GM12878 (cell line): ENCODE measurements around the gene ADGRD1. TPM values are rescaled to one million over a fixed set of nuclear protein-coding genes. Genes with fewer than 3 reads are reported as not detected.

Experiments used
- ATAC-seq: fragments of 200-7000 bp; cut with Tn5 transposase; 3 replicates; pipeline ENCODE4 v1.9.1; 2020; ENCODE audit warnings: mild to moderate bottlenecking, moderate library complexity
- BruUV-seq: library from RNA; stranded (reverse); fragments of 400-500 nt; replicated peaks from 2 replicates; lab custom pipeline; 2021; lab: Mats Ljungman, UMichigan
- CTCF ChIA-PET: fragments of 300-600 bp; sonication (Branson Sonifier 250); formaldehyde crosslinking; extraction: SDS; loops from one replicate; lab custom pipeline; 2021; ENCODE audit warnings: inconsistent platforms; lab: Yijun Ruan, JAX
- POLR2A ChIA-PET: fragments of 350-600 bp; formaldehyde crosslinking; extraction: SDS; loops from one replicate; lab custom pipeline; 2021; ENCODE audit warnings: inconsistent platforms; lab: Charles Lee
- RAD21 ChIA-PET: fragments of 300-600 bp; sonication (Branson Sonifier 250); formaldehyde crosslinking; loops from one replicate; lab custom pipeline; 2023; ENCODE audit warnings: antibody characterized with exemption; ENCODE audit not compliant: unreplicated experiment; lab: Charles Lee
- SMC1A ChIA-PET: fragments of 300-600 bp; sonication (Branson Sonifier 250); formaldehyde crosslinking; loops from one replicate; lab custom pipeline; 2023; ENCODE audit not compliant: unreplicated experiment, uncharacterized antibody; lab: Charles Lee
- DNase-seq: peaks from one replicate; pipeline ENCODE4 v3.0.0-alpha.2; 2011; ENCODE audit warnings: low read depth, low spot score
- FAIRE-seq: peaks from 3 replicates; lab custom pipeline; 2011; peaks lifted over from hg19 to GRCh38; lab: Jason Lieb, UNC
- H2AFZ ChIP-seq: 2 replicates; pipeline ENCODE4 v1.6.0; 2011; ENCODE audit warnings: low read depth, low read length, control low read depth; ENCODE audit not compliant: control insufficient read depth
- H3K27ac ChIP-seq: 2 replicates; pipeline ENCODE4 v1.5.1; 2011; ENCODE audit warnings: control low read depth; ENCODE audit not compliant: control insufficient read depth, insufficient read depth
- H3K27me3 ChIP-seq, 2 experiments: replicated peaks in 1 of 2; 2 replicates each; pipeline versions ENCODE4 v1.6.0 to v1.6.1; 2011; ENCODE audit warnings: low read length in 1 of 2; ENCODE audit not compliant: control insufficient read depth in 2 of 2, insufficient read depth in 2 of 2
- H3K36me3 ChIP-seq, 2 experiments: 2 replicates each; pipeline ENCODE4 v1.5.1; 2011; ENCODE audit warnings: low read length in 1 of 2; ENCODE audit not compliant: control insufficient read depth in 2 of 2, insufficient read depth in 2 of 2
- H3K4me1 ChIP-seq: 2 replicates; pipeline ENCODE4 v1.6.1; 2011; ENCODE audit warnings: mild to moderate bottlenecking, low read length, moderate library complexity, mixed read lengths; ENCODE audit not compliant: control insufficient read depth, insufficient read depth
- H3K4me2 ChIP-seq: 2 replicates; pipeline ENCODE4 v1.6.0; 2011; ENCODE audit warnings: control low read depth; ENCODE audit not compliant: control insufficient read depth, insufficient read depth
- H3K4me3 ChIP-seq: fragments of 200-600 bp; sonication (generic); 2 replicates; pipeline ENCODE4 v1.5.1; 2016
- H3K79me2 ChIP-seq: 2 replicates; pipeline ENCODE4 v1.6.0; 2011; ENCODE audit warnings: low read length; ENCODE audit not compliant: control insufficient read depth, insufficient read depth
- H3K9ac ChIP-seq: 2 replicates; pipeline ENCODE4 v1.8.0; 2011; ENCODE audit warnings: low read length, control low read depth, mixed read lengths; ENCODE audit not compliant: control insufficient read depth, insufficient read depth
- H3K9me3 ChIP-seq: replicated peaks from 3 replicates; pipeline ENCODE4 v1.5.1; 2011; ENCODE audit warnings: mild to moderate bottlenecking, low read length; ENCODE audit not compliant: control insufficient read depth, insufficient read depth
- H4K20me1 ChIP-seq: 2 replicates; pipeline ENCODE4 v1.6.0; 2011; ENCODE audit not compliant: control insufficient read depth, insufficient read depth
- CEBPB ChIP-seq, 2 experiments: fragments of 150-350 bp in 1 of 2; IDR thresholded peaks; 2 replicates each; pipeline ENCODE4 v1.6.1; 2012 to 2014; ENCODE audit warnings: low read depth in 2 of 2, low read length in 2 of 2, borderline replicate concordance in 1 of 2, inconsistent platforms in 1 of 2
- NKRF ChIP-seq: fragments of 450-650 bp; conservative IDR thresholded peaks from 2 replicates; pipeline ENCODE4 v1.6.1; 2017; ENCODE audit warnings: mild to moderate bottlenecking, moderate library complexity
- PML ChIP-seq: IDR thresholded peaks from 2 replicates; pipeline ENCODE4 v1.6.1; 2012; ENCODE audit warnings: low read length, inconsistent platforms
- RBBP5 ChIP-seq: fragments of 200-600 bp; sonication (generic); conservative IDR thresholded peaks from 2 replicates; pipeline ENCODE4 v1.6.1; 2016
- SPI1 ChIP-seq: IDR thresholded peaks from 2 replicates; pipeline ENCODE4 v1.6.1; 2011; ENCODE audit warnings: low read depth, mild to moderate bottlenecking, low read length, moderate library complexity, borderline replicate concordance; ENCODE audit not compliant: insufficient read depth
- WGBS: methylation state at CpG from one replicate; pipeline ENCODE4 v1.1.6; 2016; ENCODE audit warnings: low lambda C conversion rate; ENCODE audit not compliant: insufficient replicate concordance, insufficient coverage; ENCODE audit errors: missing lambda C conversion rate; 5-methylcytosine and 5-hydroxymethylcytosine counted together
- in situ Hi-C: fragments of 300-500 bp; cut with MboI; formaldehyde crosslinking; loops from 9 replicates; pipeline ENCODE4 v1.14.3; 2018; ENCODE audit warnings: mixed read lengths
- intact Hi-C: fragments of 100-400 bp; cut with micrococcal nuclease; formaldehyde crosslinking; loops from one replicate; pipeline ENCODE4 v1.14.2; 2022; ENCODE audit not compliant: unreplicated experiment
- polyA plus RNA-seq, 11 experiments: library from polyadenylated mRNA; depleted of rRNA in 4 of 11; unstranded in 6 of 11; stranded (reverse) in 5 of 11; fragments of >200 nt; fragmentation: Nextera tagmentation in 4 of 11; fragmentation: Illumina TruSeq in 1 of 11; extraction: Ambion mirVana in 4 of 11; extraction: Trizol in 1 of 11; gene quantifications; 1 replicate in 1 of 11; 2 replicates in 10 of 11; pipeline versions ENCODE4 v1.2.1 to v1.2.3, GENCODE V29; 2011 to 2016; ENCODE audit warnings: inconsistent platforms in 2 of 11, missing spikeins in 2 of 11, low read depth in 1 of 11
- total RNA-seq, 4 experiments: library from RNA; depleted of rRNA in 3 of 4; stranded (reverse); fragments of >200 nt in 3 of 4; fragmentation: Illumina TruSeq in 1 of 4; extraction: Trizol in 1 of 4; gene quantifications; 2 replicates each; pipeline versions ENCODE4 v1.2.1 to v1.2.3, GENCODE V29; 2013 to 2021

The ADGRD1 gene
- total and polyA plus RNA-seq, 10 of the 15 experiments (the other 5 are each of a cell fraction or from before 2014, with no cell fraction given), result 0.15 to 12.7 (median 1.2) TPM

- TF ChIP-seq NKRF, result no peak
Observed at GRCh38 chr12:130965214-130965613, 11.5 kb downstream of the ADGRD1 start (continued).

GRCh38 chr12:130965668-130966067 lies 12.0 kb downstream of the ADGRD1 start:
- CTCF ChIA-PET, result interaction anchor here (1.0 kb wide), 1 partner anchor 127 kb away, joined by 3 read pairs; no protein-coding TSS in a partner anchor
- RAD21 ChIA-PET, result interaction anchor here (1.0 to 2.1 kb wide), 3 partner anchors 12 to 139 kb away, joined by 5 to 6 read pairs (median 5); partner anchors contain the start of gene ADGRD1
- 1% methylated on average over 2 of the region's 2 CpGs for WGBS
- no peak overlapping the region for H3K4me3 ChIP-seq
- DNase-seq, result no peak
- SMC1A ChIA-PET, result interaction anchor here (0.6 to 2.0 kb wide), 4 partner anchors 8 to 88 kb away, joined by 3 to 4 read pairs (median 4); partner anchors contain the start of gene ADGRD1
- BruUV-seq, result no TSS peak
- H2AFZ ChIP-seq, result no peak overlapping the region
- TF ChIP-seq PML, result no peak
- TF ChIP-seq CEBPB (IDR thresholded peaks at IDR 0.05; ENCODE audit: borderline replicate concordance in 1 of 2, low read depth in 2 of 2, low read length in 2 of 2), result no peak
- TF ChIP-seq SPI1, result peak; percentile 40; the same call in 1 of the 2 replicates
- no peak for TF ChIP-seq RBBP5
- H3K27me3 ChIP-seq, result no peaks in the 10 kb centered on the region
- H3K4me1 ChIP-seq, result peaks cover 2% of the 10 kb centered on the region; the same call in 1 of the 2 replicates
- H4K20me1 ChIP-seq, result no peaks in the 10 kb centered on the region
- H3K79me2 ChIP-seq, result no peaks in the 10 kb centered on the region
- no peak for FAIRE-seq
- H3K9ac ChIP-seq, result no peak overlapping the region
- H3K9me3 ChIP-seq, result no peaks in the 10 kb centered on the region
- H3K4me2 ChIP-seq, result no peak overlapping the region
- POLR2A ChIA-PET, result no interaction called here
- no peak overlapping the region for H3K27ac ChIP-seq
- intact Hi-C loops (no loop called here), in situ Hi-C loops (no loop called here)
- ATAC-seq, result peak; percentile 23; the same call in 2 of the 3 replicates
- H3K36me3 ChIP-seq, result no peaks in the 10 kb centered on the region
